Astrocyte of the cerebellum (primary cell): Measurements from ENCODE around the gene ZNF317.

Experiments
- DNase-seq: peaks from one replicate; pipeline ENCODE4 v3.0.0-alpha.2; 2011; ENCODE audit warnings: low read depth
- H3K4me3 ChIP-seq: 2 replicates; pipeline ENCODE4 v1.5.1; 2011; ENCODE audit warnings: mild to moderate bottlenecking, low read depth, low read length, moderate library complexity
- in situ Hi-C: cut with HindIII; loops from 2 replicates; pipeline ENCODE4 v1.10.0; 2017; ENCODE audit warnings: low sequenced_read_pairs
- TF ChIP-seq, protein P1 (sequence below): IDR thresholded peaks from 2 replicates; pipeline ENCODE4 v1.5.1; 2012; ENCODE audit warnings: low read length, low read depth, moderate library complexity, mild to moderate bottlenecking; ENCODE audit errors: missing control alignments

The ZNF317 gene

DNA sequence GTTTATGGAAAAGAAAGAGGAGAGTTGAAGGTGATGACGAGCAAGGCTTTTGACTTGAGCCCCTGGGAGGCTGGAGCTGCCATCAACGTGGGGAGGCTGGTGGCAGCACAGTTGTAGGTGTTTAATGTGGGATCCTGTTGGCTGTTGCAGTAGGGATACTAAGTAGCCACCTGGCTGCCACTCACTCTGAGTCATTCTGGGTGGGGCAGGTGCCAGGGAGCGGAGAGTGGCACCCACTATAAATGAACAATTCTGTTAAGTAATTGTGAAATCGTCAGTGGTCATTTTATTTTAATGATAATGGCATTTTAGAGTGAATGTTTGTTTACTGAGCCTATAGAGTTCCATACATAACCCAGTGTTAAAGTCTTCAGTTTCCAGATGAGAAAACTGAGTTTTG, 9.8 kb downstream of the ZNF317 start:
- in situ Hi-C loops = no loop called here
- no peak overlapping the region for H3K4me3 ChIP-seq

DNA sequence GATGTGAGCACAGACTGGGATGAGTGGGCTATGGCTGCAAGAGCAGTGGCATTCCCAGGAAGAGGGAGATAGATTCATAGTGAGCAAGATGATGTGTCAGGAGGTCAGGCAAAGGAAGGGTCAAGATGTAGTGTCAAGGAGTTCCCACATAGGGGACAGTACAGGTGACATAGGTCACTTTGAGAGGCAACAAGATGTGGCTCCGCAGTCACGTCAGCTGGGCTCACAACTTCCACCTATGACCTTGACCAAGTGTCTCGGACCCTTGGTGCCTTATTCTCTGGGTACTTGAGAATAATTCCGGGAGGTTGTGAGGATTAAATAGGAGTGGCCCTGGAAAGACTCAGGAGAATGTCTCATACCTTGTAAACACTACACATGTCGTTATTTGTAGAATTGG, 10.5 kb downstream of the ZNF317 start:
- in situ Hi-C loops = no loop called here
- no peak overlapping the region for H3K4me3 ChIP-seq
- no peak for DNase-seq
- TF ChIP-seq, protein P1, sequence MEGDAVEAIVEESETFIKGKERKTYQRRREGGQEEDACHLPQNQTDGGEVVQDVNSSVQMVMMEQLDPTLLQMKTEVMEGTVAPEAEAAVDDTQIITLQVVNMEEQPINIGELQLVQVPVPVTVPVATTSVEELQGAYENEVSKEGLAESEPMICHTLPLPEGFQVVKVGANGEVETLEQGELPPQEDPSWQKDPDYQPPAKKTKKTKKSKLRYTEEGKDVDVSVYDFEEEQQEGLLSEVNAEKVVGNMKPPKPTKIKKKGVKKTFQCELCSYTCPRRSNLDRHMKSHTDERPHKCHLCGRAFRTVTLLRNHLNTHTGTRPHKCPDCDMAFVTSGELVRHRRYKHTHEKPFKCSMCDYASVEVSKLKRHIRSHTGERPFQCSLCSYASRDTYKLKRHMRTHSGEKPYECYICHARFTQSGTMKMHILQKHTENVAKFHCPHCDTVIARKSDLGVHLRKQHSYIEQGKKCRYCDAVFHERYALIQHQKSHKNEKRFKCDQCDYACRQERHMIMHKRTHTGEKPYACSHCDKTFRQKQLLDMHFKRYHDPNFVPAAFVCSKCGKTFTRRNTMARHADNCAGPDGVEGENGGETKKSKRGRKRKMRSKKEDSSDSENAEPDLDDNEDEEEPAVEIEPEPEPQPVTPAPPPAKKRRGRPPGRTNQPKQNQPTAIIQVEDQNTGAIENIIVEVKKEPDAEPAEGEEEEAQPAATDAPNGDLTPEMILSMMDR = no peak

More for the DNA sequence above, 9.8 kb downstream of the ZNF317 start:
- DNase-seq = no peak
- TF ChIP-seq, protein P1 = no peak

DNA sequence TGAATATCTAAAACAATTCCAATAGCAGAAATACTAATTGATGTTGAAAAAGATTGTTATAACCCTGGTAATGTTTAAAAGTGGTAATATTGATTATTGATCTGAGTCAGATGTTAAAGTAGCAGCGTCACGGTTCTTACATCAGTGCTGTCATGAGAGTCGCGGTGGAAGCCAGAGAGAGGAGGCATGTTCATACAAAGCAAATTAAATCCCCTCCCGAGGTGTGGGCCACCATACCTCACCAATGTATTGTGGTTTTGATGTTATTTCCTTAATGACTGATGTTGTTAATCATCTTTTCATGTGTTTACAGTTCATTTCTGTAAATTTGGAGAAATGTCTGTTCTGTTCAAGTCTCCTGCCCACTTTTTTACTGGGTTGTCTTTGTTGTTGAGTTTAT, 11.2 kb downstream of the ZNF317 start:
- no peak for DNase-seq
- H3K4me3 ChIP-seq = no peak overlapping the region
- in situ Hi-C loops = no loop called here
- TF ChIP-seq, protein P1 = no peak

DNA sequence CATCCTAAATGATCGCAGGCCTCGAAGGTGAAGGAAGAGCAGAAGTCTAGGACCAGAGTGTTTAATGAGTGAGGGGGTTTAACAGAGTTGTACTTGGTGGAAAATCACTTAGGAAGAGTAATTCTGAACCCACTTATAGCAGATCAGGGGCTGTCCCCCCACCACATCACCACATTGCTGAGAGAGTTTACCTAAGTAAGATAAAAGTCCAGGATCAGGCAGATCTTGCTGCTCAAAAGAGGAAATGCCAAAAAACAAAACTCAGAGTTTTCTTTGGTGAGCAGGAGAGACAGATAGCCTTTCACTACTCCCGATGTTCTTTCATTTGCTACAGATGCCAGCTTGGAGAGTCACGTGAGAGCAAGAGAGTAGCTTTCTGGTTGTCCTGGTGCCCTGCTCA, 15.4 kb downstream of the ZNF317 start:
- no peak overlapping the region for H3K4me3 ChIP-seq
- in situ Hi-C loops = no loop called here
- DNase-seq = no peak
- TF ChIP-seq, protein P1 = no peak

DNA sequence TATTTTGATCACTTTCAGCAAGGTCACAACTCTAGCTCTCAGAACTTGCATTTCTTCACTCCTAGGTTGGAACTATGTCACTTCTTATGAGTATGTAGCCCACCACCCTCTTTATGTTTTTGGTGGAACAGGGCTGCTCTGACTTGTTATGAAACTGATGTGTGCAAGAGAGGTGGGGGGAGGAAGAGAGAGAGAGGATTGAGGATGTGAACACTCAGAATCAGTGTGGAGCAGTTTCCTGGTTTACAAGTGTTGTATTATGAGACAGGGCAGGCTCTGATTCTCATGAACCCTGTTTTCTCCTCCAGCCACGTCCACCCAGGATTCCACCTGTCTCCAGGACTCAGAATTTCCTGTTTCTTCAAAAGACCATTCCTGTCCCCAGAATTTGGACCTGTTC, 16.1 kb downstream of the ZNF317 start:
- TF ChIP-seq, protein P1 = no peak
- in situ Hi-C loops = no loop called here

DNA sequence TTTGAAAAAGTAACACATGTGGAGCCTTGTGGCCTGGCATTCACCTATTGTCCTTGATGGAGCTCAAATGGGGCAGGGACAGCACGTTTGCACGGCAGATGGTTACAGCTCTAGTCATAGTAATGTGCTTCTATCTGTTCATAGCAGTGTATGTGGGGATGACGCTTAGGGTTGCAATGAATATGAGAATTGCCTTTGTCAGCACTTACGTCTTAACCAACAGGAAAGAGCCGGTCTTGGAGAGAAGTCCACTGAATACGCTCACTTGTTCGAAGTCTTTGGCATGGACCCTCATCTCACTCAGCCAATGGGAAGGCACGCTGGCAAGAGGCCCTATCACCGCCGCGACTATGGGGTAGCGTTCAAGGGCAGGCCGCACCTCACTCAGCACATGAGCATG, 19.7 kb downstream of the ZNF317 start:
- in situ Hi-C loops = no loop called here

More for the DNA sequence above, 16.1 kb downstream of the ZNF317 start:
- no peak for DNase-seq
- H3K4me3 ChIP-seq = no peak overlapping the region

More for the DNA sequence above, 19.7 kb downstream of the ZNF317 start:
- H3K4me3 ChIP-seq = no peak overlapping the region
- TF ChIP-seq, protein P1 = no peak
- no peak for DNase-seq
